Measurements from ENCODE around the gene HOXB7. TPM values are rescaled to one million over a fixed set of nuclear protein-coding genes. Genes with fewer than 3 reads are reported as not detected.
A peak's percentile ranks its signal among the peaks of the same experiment; 100 is the strongest.

HOXB7 gene
- 37.3 and 39.7 TPM in 2 replicates for total RNA-seq (2014; rRNA removed; shearing (Covaris generic))

DNA sequence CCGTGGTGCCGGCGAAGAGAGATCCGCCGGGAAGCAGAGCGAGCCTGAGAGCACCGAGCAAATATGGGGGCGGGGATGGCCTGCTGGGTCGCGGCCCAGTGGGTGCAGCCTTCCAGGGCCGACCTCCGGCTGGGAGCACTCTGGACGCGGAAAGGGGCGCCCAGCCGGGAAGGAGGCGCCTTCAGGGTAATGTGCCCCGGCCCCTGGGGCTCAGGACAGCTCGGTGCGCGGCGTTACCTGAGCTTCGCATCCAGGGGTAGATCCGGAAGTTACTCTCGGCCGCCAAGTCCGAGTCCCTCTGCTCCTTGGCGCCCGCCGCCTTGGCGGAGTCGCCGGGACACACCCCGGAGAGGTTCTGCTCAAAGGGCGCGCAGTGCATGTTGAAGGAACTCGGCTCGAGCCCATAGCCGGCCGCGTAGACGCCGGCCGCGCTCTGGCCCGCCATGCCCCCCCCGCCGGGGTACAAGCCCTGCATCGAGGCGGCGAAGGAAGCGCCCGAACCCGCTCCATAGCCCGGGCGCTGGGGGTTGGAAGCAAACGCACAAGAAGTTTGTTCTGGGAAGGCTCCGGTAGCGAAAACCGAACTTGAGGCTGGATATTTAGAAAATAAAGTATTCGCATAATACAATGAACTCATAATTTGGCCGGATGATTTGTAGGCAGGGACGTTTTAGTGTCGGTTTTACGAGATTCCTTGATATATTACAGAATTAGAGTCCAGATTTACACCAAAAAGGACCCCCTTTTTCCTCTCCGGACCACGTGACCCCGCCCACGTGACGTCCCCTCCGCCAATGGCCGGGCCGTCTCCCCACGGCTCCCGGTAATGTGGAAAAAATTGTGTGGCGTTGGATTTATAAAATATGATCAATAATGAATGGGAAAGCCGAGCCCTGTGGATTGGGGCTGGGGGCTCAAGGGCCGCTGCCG is at the start of gene HOXB7:
Gene HOXB7 (minus strand): TSS at position 736 of the 930 bp plus-strand sequence. CDS start 99 bp downstream, at position 637.
- peak; percentile 74 for DNase-seq (ENCODE audit: low spot score)

DNA sequence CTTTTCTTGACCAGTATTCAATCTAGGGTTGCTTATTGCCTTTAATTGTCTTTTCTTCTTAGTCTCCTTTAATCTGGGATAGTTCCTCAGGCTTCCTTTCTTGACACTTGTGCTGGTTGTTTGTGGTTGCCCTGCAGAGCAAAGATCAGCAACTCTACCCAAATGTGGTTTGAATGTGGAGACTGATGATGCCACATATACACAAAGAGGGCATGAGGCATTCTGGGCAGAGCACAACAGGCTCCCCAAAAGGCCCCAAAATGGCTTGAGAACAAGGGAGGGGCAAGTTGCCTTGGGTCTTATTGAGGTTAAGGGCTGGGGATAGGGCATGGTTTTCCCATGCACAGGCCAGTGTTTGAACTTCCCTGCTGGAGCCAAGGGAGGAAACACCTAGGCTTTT is 45.1 kb upstream of the HOXB7 start:
- no peak for DNase-seq (ENCODE audit: low spot score)

DNA sequence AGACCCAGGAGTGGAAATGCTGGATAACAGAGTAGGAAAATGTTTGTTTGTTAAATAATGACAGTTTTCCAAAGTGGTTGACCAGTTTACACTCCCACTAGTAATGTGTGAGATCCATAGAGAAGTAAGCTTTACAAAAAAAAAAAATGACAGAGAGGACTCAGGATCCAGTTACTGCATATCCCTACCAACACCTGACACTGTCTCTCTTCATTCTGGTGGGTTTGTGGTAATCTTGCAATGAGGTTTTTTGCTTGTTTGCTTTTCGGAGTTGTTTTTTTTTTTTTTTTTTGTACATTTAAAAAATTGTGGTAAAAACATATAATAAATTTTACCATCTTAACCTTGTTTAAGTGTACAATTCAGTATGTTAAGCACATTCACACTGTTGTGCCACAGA is 38.9 kb upstream of the HOXB7 start:
- DNase-seq (ENCODE audit: low spot score): no peak

DNA sequence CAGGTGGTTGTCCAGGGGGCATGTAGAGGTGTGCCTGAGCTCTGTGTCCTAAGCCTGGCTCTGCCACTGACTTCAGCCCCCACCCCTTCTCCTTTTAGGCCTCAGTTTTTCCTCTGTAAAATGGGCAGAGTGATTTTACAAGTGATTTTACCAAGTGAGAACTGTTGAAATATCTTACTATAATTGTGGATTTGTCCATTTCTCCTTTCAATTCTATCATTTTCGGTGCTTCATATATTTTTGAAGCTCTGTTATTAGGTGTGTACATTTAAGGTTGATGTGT is 37.1 kb upstream of the HOXB7 start:
- no peak for DNase-seq (ENCODE audit: low spot score)

GRCh38 chr17:48647103-48647962 is 36.5 kb upstream of the HOXB7 start:
- peak; percentile 71 for DNase-seq (ENCODE audit: low spot score)

- DNase-seq (ENCODE audit: low spot score): peak; percentile 69
Observed at GRCh38 chr17:48646183-48647102, 35.6 kb upstream of the HOXB7 start.

- peak; percentile 61 for DNase-seq (ENCODE audit: low spot score)
Observed at GRCh38 chr17:48645639-48646182, 34.9 kb upstream of the HOXB7 start.

DNA sequence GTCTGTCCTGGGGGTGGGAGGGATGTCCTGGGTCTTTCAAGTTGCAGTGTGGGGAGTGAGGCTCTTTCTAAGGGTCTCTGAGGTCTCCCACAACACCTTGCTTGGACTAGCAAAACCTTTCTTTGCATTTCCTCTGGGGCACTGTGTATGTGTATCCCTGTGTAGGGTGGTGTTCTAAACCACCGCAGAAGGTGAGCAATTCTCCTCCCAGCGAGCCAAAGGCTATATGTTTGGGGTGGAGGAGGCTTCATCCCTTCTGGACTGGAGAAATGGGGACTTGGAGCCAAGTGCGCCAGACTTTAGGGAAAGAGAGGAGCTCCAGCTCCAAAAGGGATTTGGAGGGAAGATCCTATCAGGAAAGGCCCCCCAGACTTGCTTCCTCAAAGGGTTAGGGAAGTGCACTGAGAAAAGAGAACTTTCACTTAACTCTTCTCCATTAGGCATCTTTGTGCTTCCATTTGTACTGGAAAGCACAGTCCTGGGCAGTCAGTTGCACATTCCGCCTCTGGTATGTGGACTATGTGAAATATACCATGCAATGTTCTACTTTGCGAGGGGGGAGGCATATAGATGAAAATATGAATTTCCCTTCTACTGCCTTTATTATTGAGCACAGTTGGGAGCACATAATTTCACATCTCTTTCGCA is 34.2 kb upstream of the HOXB7 start:
- peak; percentile 69 for DNase-seq (ENCODE audit: low spot score)

DNA sequence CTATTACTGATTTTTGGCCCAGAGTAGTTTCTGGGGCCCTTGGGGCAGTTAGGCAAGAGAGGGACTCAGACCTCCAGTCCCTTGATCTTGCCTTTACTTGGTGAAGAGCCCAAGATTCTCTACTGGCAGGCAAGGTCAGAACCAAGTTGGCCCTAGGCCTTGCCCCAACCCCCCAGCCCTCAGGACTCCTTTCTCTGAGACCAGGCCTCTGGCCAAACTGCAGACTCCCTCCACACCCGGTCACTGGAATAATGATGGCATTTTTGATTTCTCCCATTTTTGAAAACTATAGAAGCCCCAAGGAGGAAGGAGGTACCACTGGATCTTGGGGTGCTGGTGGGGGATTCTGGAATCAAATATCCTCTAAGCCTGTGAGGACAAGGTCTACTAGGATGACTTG is 33.3 kb upstream of the HOXB7 start:
- peak; percentile 56 for DNase-seq (ENCODE audit: low spot score)

DNA sequence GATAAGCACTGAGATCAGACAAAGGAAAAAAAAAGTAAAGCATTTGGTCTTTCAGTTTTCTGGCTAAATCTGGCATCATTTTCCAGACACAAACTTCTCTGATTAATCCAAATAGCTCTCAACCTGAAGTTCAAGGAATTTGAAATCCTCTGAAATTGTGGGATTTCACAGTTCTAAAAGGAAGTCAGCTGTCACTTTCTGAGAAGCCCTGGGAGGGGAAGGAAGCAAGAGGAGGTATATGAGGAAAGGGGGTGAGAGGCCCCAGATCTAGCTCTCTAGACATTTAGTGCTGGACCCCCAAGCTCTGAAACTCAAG is 32.8 kb upstream of the HOXB7 start:
- DNase-seq (ENCODE audit: low spot score): no peak

DNA sequence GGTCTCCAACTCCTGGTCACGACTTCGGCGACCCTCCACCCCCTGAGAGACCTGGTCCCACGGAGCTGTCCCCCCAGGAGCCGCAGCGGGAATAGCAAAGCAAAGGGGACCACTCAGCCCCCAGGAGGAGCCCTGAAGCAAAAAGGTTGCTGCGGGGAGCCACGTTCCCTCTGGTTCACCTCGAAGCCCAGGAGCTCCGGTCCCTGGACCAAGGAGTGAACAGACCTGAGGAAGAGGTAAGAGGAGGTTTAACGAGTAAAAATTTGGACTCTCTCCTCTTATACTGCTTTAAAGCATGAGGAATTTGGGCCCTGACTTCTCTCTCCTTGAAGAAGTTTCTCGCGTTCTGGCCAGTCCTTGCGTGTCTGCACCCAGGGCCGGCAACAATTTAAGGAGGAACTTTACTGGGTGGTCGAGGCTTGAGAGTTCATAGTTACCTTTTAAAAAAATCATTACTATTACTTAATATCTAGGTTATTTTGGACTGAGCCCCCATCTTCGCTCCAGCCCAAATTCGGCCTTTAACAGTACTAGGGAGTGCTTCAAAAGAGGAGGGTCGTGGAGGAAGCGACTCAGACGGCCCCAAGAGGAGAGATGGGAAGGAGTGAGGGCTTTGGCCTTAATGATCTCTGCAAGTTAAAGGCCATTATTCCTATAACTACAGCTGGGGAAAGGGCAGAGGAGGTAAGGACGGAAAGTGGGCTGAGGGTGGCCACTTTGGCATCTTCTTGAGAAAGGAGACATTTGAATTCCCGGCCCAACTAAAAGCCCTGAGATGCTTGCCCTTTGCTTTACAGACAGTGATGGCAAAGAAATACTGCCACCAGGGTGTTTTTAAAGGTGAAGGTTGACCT is 32.3 kb upstream of the HOXB7 start:
- DNase-seq (ENCODE audit: low spot score): peak; percentile 63

- DNase-seq (ENCODE audit: low spot score): peak; percentile 70
Observed at GRCh38 chr17:48642059-48642842, 31.4 kb upstream of the HOXB7 start.

DNA sequence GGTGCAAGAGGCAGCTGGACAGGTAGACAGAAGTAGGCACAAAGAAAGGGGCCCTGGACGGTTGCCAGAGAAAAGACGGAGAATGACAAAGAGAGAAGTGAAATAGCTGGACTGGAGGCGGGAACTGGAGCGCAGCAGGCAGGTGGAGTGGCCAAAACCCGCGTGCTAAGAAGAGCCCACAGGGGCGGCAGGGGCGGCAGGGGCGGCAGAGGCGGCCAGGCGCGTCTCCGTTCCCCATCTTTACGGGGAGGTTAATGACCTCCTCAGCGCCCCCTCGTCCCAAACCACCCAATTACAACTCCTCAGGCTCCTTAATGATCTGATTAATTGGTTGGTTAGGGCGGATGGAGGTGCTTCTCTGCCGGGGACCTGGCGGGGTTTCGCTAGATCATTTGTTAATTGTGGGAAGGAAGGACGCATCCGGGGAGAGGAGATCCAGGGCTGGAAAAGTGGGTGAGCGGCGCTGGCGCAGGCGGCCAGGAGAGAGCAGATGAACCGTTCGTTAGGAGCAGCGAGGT is 30.8 kb upstream of the HOXB7 start:
- peak; percentile 67 for DNase-seq (ENCODE audit: low spot score)

DNA sequence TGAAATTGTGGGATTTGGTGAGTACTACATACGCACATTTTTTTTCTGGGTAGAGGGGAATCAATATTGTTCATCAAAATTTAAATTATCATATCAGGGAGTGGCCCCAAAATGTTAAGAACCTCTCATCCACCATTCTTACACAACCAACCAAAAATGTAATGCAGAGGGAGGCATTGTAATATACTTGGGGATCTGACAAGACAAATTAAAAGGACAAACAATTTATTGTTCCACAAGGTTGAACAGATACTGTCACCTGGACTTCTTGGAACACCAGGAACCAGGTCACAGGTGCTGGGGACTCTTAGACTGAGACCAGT is 30.0 kb upstream of the HOXB7 start:
- DNase-seq (ENCODE audit: low spot score): no peak

DNA sequence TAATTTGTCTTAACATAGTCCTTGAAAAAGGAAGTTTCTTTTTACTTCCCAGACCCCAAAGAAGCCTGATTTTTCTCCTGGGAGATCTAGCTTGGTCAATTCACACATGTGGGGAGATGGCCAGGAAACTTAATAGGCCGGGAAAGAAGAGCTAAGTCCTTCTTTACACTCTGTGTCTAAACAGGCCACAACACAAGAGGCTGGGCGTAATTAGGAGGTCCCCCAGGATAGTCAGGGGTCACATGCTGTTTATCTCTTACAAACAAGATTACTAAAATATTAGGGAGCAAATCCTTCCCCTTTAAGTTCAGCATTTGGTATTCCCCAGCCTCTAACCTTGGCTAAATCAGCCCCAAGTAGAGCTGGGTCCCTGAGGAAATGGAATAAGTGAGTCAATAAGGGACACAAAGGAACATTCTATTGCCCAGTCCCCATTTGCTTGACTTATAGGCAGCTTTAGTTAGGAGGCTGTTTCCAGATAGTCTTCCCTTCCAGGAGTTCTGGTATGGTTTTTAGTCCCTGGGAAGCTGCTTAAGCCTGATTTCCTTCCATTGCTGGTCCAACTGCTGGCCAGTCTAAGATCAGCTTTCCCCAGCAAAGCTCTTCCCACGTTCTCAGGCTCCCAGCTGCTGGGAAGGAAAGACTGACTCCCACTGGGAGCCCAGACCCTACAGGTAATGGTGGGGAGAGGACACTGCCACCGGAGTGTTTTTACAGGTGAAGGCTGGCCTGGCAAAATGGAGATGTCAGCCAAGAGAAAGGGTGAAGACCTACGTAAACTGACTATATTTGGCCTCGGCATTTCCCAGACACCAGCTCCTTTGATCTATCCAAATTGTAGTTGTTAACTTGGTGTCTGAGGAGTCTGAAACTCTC is 29.4 kb upstream of the HOXB7 start:
- DNase-seq (ENCODE audit: low spot score): peak; percentile 77

GRCh38 chr17:48639136-48639535 is 28.3 kb upstream of the HOXB7 start:
- DNase-seq (ENCODE audit: low spot score): peak; percentile 95

DNA sequence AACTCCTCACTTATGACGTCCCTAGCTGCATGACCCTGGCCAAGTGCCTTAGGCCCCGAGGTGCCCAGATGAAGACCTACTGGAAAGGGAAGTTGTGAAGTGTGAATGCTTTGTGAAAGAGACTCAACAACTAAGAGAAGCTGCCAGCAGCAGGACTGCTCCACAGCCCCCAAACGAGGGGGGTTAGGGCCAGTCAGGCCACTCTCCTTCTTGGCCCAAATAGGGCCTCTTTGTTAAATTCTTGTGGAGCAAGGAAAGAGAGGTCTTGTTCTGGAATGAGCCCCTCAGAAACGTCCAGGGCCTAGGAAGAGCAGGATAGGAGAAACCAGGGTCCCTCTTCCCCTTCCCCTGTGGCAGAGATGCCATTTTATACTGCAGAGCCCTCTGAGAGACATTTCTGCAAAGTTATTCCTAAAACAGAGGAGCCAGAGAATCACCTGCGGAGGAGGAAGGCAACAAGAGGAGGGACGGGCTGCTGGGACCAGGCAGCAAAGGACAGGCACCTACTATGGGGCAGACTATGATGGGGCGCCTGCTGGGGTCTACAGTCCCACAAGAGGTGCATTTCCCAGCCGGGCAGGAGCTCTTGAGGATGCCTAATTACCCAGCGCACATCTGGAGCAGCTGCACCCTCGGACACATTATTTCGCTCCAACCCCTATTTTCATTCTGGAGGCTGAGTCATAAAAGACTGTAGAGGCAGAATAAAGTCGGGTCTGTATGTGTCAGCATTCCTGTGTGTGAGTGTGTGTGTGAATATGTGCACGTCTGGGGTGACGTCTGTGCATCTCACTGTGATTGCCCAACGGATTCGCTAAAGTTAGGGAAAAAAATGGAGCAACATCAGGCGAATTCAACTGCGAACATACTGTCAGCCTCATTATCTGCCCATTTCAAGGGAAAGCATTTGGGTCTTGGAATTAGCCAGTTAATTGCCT is 26.8 kb upstream of the HOXB7 start:
- DNase-seq (ENCODE audit: low spot score): peak; percentile 76
